PC-3 (cell line): ENCODE measurements around the gene GNB3.

ENCODE experiments used
- EZH2 ChIP-seq: fragments of 300-600 bp; sonication (generic); IDR thresholded peaks from one replicate; pipeline ENCODE4 v1.6.1; 2017; ENCODE audit warnings: antibody characterized with exemption, mild to moderate bottlenecking, low read length; ENCODE audit not compliant: unreplicated experiment
- TF ChIP-seq, protein P1 (sequence below): fragments of 300-600 bp; sonication (generic); conservative IDR thresholded peaks from 2 replicates; pipeline ENCODE4 v1.5.1; 2017; ENCODE audit warnings: antibody characterized with exemption, low read depth, mild to moderate bottlenecking, low read length

DNA sequence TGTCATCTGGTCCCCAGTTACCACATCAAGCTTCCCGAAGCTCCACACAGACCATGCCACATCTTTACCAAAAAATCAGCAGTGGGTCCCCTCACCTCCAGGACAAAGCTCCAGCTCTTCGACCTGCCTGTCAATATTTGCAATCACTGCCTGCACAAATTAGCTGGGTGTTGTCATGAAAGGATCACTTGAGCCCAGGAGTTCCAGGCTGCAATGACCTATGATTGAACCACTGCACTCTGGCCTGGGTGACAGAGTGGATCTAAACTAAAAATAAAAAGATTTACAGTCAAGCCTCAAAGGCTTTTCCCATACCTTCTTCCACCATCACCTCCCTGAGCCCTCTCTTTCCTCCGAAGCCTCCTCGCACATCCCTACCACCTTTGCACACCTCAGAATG is 44.1 kb upstream of the GNB3 start:
- TF ChIP-seq EZH2: no peak
- TF ChIP-seq, protein P1, sequence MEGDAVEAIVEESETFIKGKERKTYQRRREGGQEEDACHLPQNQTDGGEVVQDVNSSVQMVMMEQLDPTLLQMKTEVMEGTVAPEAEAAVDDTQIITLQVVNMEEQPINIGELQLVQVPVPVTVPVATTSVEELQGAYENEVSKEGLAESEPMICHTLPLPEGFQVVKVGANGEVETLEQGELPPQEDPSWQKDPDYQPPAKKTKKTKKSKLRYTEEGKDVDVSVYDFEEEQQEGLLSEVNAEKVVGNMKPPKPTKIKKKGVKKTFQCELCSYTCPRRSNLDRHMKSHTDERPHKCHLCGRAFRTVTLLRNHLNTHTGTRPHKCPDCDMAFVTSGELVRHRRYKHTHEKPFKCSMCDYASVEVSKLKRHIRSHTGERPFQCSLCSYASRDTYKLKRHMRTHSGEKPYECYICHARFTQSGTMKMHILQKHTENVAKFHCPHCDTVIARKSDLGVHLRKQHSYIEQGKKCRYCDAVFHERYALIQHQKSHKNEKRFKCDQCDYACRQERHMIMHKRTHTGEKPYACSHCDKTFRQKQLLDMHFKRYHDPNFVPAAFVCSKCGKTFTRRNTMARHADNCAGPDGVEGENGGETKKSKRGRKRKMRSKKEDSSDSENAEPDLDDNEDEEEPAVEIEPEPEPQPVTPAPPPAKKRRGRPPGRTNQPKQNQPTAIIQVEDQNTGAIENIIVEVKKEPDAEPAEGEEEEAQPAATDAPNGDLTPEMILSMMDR: no peak
